ENCODE results near the gene THRB. TPM values are rescaled to one million over a fixed set of nuclear protein-coding genes. Genes with fewer than 3 reads are reported as not detected.

The THRB gene
- total RNA-seq, 1 donor from 2014 or later, result 30.7 TPM

DNA sequence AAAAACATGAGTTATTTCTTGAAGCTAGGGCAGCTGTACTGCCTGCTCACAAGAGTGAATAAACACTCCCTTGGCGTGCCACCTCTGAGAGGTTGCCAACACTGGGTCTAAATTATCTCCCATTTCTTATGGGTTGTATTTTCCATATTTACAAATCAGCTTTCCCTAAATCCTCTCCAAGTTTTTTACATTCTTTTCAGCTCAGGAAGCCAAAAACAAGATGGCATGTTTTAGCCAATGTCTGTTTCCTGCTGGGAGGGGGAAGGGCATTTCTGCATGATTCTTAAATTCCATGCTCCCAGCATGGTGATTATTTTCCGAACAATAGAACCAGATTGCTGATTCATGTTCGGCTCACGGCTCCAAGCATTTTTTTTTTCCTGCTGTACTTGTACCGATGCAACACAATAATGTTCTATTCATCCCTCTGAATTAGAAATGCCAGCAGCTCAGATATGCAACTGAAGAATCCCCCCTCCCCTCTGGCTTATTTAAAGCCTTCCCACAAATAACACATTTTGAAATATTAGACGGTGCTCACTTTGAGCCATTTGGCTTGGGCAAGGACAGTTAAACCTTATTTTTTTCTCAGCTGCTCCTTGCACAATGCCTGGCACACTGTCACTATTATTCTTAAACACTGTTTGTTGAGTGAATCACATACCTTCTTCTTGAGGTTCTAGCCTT is 252.5 kb downstream of the THRB start:
- ATAC-seq, result no peak
- DNase-seq (ENCODE audit: low spot score), result no peak

DNA sequence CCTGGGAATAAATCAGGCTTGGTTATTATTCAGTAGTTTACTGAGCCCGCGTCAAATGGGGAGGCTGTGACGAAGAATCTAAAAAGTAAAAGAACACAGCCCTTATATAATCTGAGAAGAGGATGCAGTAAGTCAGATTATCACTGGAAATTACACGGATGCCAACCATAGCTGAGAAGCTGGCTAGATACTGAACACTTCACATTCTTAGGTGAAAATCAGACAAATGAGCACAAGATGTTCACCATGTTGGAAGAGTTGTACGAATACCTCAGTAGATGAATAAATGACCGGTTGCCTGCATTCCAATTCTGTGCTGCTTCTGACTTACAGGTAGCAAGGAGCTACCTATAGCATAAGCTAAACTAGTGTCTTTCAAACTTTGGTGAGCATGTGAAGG is 254.3 kb downstream of the THRB start:
- no peak for DNase-seq (ENCODE audit: low spot score)
- no peak for ATAC-seq

DNA sequence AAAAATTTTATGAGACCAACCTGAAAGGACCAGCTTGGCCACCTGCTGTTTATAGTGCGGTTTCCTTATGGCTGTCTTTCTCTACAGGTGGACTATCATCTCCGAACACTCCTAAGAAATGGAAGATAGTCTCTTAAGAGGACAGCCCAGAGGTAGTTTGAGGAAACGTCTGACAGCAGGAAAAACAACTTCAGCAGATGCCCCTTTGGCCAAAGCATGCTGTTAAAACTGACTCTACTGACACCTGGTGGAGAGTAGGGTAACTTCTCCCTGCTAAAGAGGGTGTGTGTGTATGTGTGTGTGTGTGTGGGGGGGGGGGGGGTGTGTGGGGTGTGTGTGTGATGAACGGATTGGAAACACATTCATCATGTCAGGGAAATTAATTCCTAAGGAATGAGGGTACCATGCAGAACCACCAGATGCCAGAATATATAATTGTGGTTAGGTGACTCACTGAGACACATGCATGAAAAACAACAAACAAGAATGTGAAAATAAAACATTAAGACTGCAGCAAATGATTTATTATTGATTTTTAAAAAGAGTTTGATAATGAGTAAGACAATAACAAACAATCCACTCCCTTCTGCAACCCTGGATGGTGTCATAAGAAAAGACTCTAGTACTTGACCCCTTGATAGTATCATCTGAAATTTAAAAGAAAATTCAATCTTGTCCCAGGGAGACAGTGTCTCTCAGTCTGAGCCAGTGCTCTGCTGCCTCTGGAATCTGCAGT is 256.5 kb downstream of the THRB start:
- ATAC-seq, result peak; percentile 91

DNA sequence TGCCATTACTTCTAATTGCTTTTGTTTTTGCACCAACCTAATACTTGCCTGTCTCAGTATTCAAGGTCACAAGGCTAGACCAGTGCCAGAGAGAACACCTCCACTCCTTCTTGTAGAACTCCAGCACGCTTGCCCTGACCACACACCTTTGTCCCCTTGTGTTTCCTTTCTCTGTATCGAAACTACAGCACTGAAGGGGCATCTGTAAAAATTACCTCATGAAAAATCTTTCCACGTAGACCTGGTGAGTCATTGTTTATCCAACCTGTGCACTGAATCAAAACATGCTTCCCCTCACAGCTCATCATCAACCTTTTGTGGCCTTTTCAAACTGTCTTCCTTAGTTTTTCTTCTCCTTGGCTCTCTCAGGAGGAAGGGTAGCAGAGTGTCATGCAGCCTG is 259.5 kb downstream of the THRB start:
- ATAC-seq (no peak), DNase-seq (ENCODE audit: low spot score) (no peak)

More for the DNA sequence above, 256.5 kb downstream of the THRB start:
- DNase-seq (ENCODE audit: low spot score), result no peak

DNA sequence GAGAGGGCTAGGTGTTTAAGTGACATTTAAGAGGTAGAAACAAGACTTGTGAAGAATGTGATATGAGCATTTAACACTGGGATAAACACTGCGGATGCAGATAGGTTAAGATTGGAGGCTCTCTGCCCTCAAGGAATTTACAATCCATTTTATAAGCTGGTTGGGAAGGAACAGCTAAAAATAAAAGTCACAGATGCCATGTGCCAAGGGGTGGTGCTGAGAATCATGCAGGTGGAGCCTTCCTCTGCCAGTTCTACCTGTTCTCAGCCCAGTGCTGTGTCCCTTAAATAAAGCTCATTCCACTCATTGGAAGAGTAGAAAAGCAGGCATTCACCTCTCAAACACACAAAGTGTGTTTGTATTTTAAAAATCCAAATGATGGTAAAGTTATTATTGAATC is 261.9 kb downstream of the THRB start:
- DNase-seq (ENCODE audit: low spot score) (no peak), ATAC-seq (no peak)

GRCh38 chr3:24229468-24230221 is 265.0 kb downstream of the THRB start:
- peak; percentile 86 for ATAC-seq
- DNase-seq (ENCODE audit: low spot score), result peak; percentile 55

DNA sequence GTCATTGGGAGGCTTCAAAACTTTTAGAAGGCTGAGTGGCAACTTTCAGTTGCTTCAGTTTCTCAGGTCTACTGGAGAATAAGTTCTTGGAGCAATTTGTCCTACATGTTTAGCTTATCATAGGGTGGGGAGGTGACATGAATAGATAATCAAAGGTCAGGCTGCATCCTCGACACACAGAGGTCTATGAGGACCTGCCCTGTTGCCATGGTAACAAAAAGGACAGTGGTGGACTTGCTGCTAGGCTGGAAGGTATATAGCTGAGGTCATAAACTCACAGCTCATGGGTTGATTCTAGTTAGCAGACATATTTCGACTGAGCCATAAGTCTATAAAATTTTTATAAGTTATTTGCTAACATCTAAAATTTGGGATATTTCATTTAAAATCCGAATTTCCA is 267.0 kb downstream of the THRB start:
- DNase-seq (ENCODE audit: low spot score) (no peak), ATAC-seq (no peak)

GRCh38 chr3:24226397-24226796 is 268.3 kb downstream of the THRB start:
- ATAC-seq (no peak), DNase-seq (ENCODE audit: low spot score) (no peak)

GRCh38 chr3:24225385-24225950 is 269.2 kb downstream of the THRB start:
- ATAC-seq, result no peak
- no peak for DNase-seq (ENCODE audit: low spot score)

GRCh38 chr3:24224666-24225384 is 269.8 kb downstream of the THRB start:
- no peak for ATAC-seq

GRCh38 chr3:24222165-24222805 is 272.4 kb downstream of the THRB start:
- DNase-seq (ENCODE audit: low spot score) (no peak), ATAC-seq (no peak)

More at GRCh38 chr3:24224666-24225384, 269.8 kb downstream of the THRB start:
- no peak for DNase-seq (ENCODE audit: low spot score)

DNA sequence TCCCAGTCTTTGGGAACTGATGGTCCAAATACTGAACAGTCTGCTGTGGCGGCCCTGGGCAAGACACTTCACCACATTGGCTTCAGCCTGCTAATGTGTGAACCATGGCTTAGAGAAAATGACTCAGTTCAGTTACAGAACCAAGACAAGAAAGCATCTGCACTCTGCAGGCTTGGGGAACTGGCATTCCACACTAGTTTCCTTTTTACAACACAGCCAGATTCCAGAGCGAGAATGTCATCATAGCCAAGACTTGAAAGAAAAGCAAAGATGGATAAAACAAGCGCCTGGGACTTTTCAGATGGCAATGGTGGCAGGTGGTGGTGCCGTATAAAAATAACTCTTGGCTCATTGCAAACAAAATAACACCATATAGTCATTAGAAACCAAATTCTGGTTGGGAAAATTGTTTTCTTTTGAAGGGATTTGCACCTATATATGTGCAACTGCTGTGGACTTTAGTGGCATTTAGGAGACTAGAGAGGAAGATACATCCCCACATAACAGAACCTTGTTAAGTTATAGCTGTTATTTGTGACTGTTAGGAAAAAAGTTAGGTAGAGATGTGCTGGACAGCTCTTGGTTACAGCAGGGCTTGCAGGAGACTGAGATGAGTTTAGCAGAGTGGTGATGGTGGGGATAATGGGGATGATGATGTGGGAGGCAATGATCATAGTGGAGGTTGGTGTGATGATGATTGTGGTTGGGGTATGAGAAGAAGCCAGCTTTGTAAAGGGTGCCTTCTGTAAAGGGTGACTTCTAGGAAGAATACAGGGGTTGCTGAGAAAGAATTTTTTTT is 273.6 kb downstream of the THRB start:
- DNase-seq (ENCODE audit: low spot score), result no peak
- no peak for ATAC-seq

DNA sequence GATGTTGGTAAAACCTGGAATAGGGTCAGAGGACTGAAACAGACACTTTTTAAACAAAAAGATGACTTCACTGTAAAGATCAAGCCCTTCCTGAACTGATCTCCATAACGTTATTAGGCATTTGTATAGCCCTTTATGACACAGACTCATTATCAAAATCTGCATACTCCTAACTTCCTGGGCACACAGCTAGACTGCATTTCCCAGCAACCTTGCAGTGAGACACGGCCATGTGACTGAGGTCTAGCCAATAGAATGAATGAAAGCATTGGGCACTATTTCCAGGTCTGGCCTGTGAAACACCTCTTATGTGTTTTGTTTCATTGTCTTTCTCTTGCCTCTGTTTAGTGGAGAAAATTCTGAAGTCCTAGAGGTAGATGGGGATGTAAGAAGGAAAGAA is 279.1 kb downstream of the THRB start:
- DNase-seq (ENCODE audit: low spot score) (no peak), ATAC-seq (no peak)

DNA sequence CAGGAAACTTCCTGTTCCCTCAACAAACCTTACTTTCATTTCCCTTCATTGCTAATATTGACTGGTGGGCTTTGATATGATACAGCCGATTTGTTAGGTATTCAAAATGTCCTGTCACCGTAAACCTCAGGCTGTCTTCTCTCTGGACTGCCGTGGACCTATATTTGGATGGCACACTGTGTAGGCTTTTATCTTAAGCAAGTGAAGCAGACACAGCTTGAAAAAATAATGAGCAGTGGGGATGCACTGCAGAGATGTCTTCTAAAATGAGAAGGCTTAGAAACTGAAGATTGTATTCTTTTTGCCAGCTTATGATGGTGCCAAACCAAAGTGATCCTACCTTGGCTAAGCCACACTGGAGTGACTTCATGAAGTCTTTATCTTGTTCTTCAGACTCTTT is 283.3 kb downstream of the THRB start:
- no peak for DNase-seq (ENCODE audit: low spot score)
- ATAC-seq, result no peak

DNA sequence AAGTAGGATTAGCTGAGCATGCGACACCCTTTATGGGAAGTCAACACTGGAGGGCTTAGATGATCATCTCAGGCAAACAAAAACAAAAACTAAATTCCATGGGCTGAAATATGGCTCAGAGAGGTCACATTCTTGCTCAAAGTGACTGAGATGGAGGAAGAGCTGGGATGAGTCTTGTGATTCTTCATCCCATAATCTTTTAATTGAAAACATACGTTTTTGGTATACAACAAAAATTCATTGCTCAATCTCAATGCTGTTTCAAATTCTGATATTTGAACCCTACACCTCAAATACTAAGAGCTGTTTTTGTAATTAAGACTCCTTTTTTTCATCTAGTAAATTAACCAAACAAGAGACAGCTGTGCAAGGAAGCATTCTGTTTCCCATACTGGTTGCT is 292.6 kb downstream of the THRB start:
- no peak for DNase-seq (ENCODE audit: low spot score)
- no peak for ATAC-seq

GRCh38 chr3:24201301-24201700 is 293.3 kb downstream of the THRB start:
- ATAC-seq (no peak), DNase-seq (ENCODE audit: low spot score) (no peak)

- DNase-seq (ENCODE audit: low spot score), result no peak
- no peak for ATAC-seq
Measured at GRCh38 chr3:24199775-24200247, 294.8 kb downstream of the THRB start.

- ATAC-seq, result no peak
- DNase-seq (ENCODE audit: low spot score), result no peak
Measured at GRCh38 chr3:24199300-24199699, 295.4 kb downstream of the THRB start.

DNA sequence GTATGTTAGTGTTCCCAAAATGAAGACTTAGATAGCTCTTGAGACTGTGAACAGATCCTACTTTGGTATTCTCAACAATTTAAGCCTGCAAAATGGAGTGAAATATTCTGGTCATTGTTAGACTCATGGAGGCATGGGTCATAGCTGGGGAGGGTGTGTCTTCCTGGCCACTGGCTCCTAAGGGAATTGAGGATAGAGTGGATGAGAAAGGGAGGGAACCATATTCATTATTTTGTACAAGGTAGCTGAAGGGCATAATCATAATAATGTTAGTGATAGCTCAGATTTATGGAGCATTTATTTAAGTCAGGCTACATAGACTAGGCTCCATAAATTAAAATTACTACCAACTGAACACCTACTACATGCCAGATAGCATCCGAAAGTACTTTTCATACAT is 295.9 kb downstream of the THRB start:
- DNase-seq (ENCODE audit: low spot score), result no peak

More for the DNA sequence above, 295.9 kb downstream of the THRB start:
- ATAC-seq, result no peak
